ENCODE results near the gene ZC3H7A.

DNA sequence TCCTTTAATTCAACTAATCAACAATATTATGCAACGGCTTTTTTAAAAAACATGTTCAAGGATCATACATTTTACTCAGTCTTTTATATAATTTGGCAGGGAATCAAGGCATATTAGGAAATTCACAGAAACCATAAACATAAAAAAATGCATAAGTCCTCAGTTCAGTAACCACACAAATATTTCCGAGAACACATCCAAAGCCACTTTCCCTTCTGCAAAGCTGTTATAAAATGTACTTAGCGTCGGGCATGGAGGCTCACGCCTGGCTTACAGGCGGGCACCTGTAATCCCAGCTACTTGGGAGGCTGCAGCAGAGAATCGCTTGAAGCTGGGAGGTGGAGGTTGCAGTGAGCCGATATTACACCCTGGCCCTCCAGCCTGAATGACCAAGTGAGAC, 9.7 kb upstream of the ZC3H7A start:
- TF ChIP-seq, protein P1, sequence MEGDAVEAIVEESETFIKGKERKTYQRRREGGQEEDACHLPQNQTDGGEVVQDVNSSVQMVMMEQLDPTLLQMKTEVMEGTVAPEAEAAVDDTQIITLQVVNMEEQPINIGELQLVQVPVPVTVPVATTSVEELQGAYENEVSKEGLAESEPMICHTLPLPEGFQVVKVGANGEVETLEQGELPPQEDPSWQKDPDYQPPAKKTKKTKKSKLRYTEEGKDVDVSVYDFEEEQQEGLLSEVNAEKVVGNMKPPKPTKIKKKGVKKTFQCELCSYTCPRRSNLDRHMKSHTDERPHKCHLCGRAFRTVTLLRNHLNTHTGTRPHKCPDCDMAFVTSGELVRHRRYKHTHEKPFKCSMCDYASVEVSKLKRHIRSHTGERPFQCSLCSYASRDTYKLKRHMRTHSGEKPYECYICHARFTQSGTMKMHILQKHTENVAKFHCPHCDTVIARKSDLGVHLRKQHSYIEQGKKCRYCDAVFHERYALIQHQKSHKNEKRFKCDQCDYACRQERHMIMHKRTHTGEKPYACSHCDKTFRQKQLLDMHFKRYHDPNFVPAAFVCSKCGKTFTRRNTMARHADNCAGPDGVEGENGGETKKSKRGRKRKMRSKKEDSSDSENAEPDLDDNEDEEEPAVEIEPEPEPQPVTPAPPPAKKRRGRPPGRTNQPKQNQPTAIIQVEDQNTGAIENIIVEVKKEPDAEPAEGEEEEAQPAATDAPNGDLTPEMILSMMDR (IDR thresholded peaks at IDR 0.05) = no peak
- TF ChIP-seq POLR2AphosphoS5 (IDR thresholded peaks at IDR 0.05) = no peak
- no peak for TF ChIP-seq EP300 (IDR thresholded peaks at IDR 0.05)
- no peak for TF ChIP-seq POLR2A (IDR thresholded peaks at IDR 0.05)

All from suprapubic skin (tissue), 4 donors.